ENCODE measurements around the gene CASZ1. TPM values are rescaled to one million over a fixed set of nuclear protein-coding genes. Genes with fewer than 3 reads are reported as not detected.

CASZ1 gene
- total RNA-seq, 1 experiment from 2014 or later, result 15.2 TPM

DNA sequence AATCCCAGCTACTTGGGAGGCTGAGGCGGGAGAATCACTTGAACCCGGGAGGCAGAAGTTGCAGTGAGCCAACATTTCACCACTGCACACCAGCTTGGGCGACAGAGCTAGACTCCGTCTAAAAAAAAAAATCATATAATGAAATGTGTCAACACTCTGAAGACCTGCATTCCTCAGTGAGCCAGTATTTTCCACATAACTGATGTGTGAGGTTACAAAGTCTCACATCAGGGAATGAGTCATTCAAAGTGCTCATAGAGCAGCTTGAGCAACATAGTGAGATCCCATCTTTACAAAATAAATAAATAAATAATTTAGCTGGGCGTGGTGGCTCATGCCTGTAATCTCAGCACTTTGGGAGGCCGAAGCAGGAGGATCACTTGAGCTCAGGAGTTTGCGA is 65.5 kb downstream of the CASZ1 start:
- Histone ChIP-seq H3K9me3 (ENCODE audit: insufficient read depth, low read depth) (no peaks in the 10 kb centered on the region), H3K36me3 (ENCODE audit: low read depth) (no peaks in the 10 kb centered on the region), H3K4me1 (replicated peaks; ENCODE audit: insufficient read depth) (peaks cover 11% of the 10 kb centered on the region; the same call in 1 of the 2 replicates), H3K4me3 (no peak overlapping the region), H3K27ac (peak overlapping the region; percentile 59; the same call in 1 of the 2 replicates), H3K27me3 (ENCODE audit: insufficient read depth, low read depth) (no peaks in the 10 kb centered on the region), H3K9me2 (ENCODE audit: insufficient read depth) (no peaks in the 10 kb centered on the region), H3K4me2 (no peak overlapping the region), H3F3A (ENCODE audit: insufficient read depth, low read depth) (peaks cover 8% of the 10 kb centered on the region; the same call in 1 of the 2 replicates), H4K20me1 (ENCODE audit: insufficient read depth) (no peaks in the 10 kb centered on the region), H2AFZ (no peak overlapping the region), H3K79me2 (ENCODE audit: low read depth) (no peaks in the 10 kb centered on the region)
- CTCF ChIA-PET, result interaction anchor here (0.7 kb wide), 1 partner anchor 20 kb away, joined by 3 read pairs; no protein-coding TSS in a partner anchor
- TF ChIP-seq, protein P1, sequence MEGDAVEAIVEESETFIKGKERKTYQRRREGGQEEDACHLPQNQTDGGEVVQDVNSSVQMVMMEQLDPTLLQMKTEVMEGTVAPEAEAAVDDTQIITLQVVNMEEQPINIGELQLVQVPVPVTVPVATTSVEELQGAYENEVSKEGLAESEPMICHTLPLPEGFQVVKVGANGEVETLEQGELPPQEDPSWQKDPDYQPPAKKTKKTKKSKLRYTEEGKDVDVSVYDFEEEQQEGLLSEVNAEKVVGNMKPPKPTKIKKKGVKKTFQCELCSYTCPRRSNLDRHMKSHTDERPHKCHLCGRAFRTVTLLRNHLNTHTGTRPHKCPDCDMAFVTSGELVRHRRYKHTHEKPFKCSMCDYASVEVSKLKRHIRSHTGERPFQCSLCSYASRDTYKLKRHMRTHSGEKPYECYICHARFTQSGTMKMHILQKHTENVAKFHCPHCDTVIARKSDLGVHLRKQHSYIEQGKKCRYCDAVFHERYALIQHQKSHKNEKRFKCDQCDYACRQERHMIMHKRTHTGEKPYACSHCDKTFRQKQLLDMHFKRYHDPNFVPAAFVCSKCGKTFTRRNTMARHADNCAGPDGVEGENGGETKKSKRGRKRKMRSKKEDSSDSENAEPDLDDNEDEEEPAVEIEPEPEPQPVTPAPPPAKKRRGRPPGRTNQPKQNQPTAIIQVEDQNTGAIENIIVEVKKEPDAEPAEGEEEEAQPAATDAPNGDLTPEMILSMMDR (conservative IDR thresholded peaks at IDR 0.05), result no peak
- no peak for TF ChIP-seq EZH2 (IDR thresholded peaks at IDR 0.05; ENCODE audit: low read depth)
- DNase-seq, result peak; percentile 18 to 91
- POLR2A ChIA-PET (ENCODE audit: unreplicated experiment), result interaction anchor here (0.7 to 0.8 kb wide), 2 partner anchors 31 to 48 kb away, joined by 4 to 7 read pairs; no protein-coding TSS in a partner anchor
- intact Hi-C loops (cut with micrococcal nuclease; ENCODE audit: unreplicated experiment), result loop anchor here (5.0 kb wide), 1 partner anchor 46 kb away; no protein-coding TSS in a partner anchor
- no TSS peak for BruUV-seq (replicated peaks)

DNA sequence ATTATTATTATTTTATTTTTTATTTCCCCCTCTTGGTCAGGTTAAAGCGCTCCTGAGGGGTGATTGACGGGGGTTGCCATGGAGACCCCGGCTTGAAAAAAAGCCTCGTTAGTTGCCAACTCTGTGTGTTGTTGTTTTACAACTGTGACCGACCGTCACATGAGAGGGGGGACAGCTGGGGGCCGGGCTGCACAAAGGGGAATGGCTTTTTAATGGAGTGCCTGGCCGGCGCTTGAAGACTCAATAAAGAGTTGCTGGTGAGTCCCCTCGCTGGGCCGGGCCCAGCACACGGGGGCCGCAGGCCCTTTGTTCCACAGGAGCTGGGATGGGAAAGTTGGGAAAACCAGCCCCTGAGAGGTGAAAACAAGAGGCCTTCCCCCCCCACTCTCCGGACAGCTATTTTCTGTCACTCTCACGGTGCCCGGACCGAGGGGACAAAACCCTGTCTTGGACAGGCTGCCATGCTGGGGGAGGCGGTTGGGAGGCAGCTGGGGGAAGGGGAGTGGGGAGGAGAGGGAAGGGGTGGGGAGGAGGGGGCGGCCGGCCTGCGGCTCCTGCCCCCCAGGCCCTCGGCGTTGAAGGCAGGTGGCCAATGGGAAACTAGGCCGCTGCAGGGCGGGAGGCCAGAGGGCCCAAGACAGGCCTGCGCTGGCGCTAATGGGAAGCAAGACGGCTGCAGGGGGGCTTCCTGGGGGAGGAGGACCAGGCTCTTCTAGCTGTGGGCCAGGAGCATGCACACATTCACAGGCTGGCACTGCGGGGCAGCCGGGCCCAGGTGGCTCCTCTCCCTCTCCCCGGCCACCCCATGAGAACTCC is 67.6 kb downstream of the CASZ1 start:
- Histone ChIP-seq H3K4me3 (no peak overlapping the region), H3K79me2 (ENCODE audit: low read depth) (no peaks in the 10 kb centered on the region), H3F3A (ENCODE audit: insufficient read depth, low read depth) (peaks cover 8% of the 10 kb centered on the region; the same call in 1 of the 2 replicates), H3K4me2 (no peak overlapping the region), H3K27me3 (ENCODE audit: insufficient read depth, low read depth) (no peaks in the 10 kb centered on the region), H2AFZ (no peak overlapping the region), H4K20me1 (ENCODE audit: insufficient read depth) (no peaks in the 10 kb centered on the region), H3K9me3 (ENCODE audit: insufficient read depth, low read depth) (no peaks in the 10 kb centered on the region), H3K4me1 (replicated peaks; ENCODE audit: insufficient read depth) (peaks cover 22% of the 10 kb centered on the region), H3K36me3 (ENCODE audit: low read depth) (no peaks in the 10 kb centered on the region), H3K27ac (no peak overlapping the region), H3K9me2 (ENCODE audit: insufficient read depth) (no peaks in the 10 kb centered on the region)
- POLR2A ChIA-PET (ENCODE audit: unreplicated experiment), result no interaction called here
- intact Hi-C loops (cut with micrococcal nuclease; ENCODE audit: unreplicated experiment), result no loop called here
- CTCF ChIA-PET, result no interaction called here
- no peak for TF ChIP-seq EZH2 (IDR thresholded peaks at IDR 0.05; ENCODE audit: low read depth)
- TF ChIP-seq, protein P1 (conservative IDR thresholded peaks at IDR 0.05), result no peak
- no peak for DNase-seq
- no TSS peak for BruUV-seq (replicated peaks)

DNA sequence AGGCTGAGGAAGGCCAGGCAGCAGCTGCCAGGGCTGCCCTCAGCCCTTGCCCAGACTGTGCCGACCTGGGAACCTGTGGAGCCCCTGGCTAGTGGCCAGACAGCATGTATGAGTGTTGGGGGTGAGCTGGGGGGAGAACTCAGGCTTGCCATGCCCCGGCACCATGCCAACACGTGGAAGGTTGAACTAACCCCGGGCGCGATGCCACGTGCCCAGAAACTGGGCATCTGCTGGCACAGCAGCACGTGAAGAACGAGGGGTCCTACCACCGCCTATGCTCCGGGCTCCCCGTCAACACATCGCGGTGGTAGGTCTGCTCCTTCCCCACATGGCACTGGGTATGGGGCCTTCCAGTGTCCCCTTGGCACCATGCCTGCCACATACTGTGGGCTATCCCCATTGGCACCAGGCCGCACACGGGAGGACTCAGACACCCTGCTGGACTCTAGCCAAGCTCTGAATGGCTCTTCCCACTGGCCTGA is 68.7 kb downstream of the CASZ1 start:
- Histone ChIP-seq H3K27me3 (ENCODE audit: insufficient read depth, low read depth) (no peaks in the 10 kb centered on the region), H4K20me1 (ENCODE audit: insufficient read depth) (no peaks in the 10 kb centered on the region), H3K4me1 (replicated peaks; ENCODE audit: insufficient read depth) (peaks cover 25% of the 10 kb centered on the region), H3K4me2 (no peak overlapping the region), H3K4me3 (no peak overlapping the region), H3K9me3 (ENCODE audit: insufficient read depth, low read depth) (no peaks in the 10 kb centered on the region), H3K27ac (no peak overlapping the region), H3K79me2 (ENCODE audit: low read depth) (no peaks in the 10 kb centered on the region), H3K9me2 (ENCODE audit: insufficient read depth) (no peaks in the 10 kb centered on the region), H2AFZ (no peak overlapping the region), H3K36me3 (ENCODE audit: low read depth) (no peaks in the 10 kb centered on the region), H3F3A (ENCODE audit: insufficient read depth, low read depth) (peaks cover 8% of the 10 kb centered on the region; the same call in 1 of the 2 replicates)
- TF ChIP-seq, protein P1 (conservative IDR thresholded peaks at IDR 0.05), result no peak
- TF ChIP-seq EZH2 (IDR thresholded peaks at IDR 0.05; ENCODE audit: low read depth), result no peak
- ChIA-PET POLR2A (ENCODE audit: unreplicated experiment) (interaction anchor here (0.7 kb wide), 1 partner anchor 16 kb away, joined by 6 read pairs; no protein-coding TSS in a partner anchor), CTCF (interaction anchor here (0.6 kb wide), 1 partner anchor 23 kb away, joined by 3 read pairs; no protein-coding TSS in a partner anchor)
- DNase-seq, result no peak
- intact Hi-C loops (cut with micrococcal nuclease; ENCODE audit: unreplicated experiment), result no loop called here
- no TSS peak for BruUV-seq (replicated peaks)

All from PC-9 (cell line).